ENCODE data around the gene MLYCD. TPM values are rescaled to one million over a fixed set of nuclear protein-coding genes. Genes with fewer than 3 reads are reported as not detected.

Gene MLYCD
- polyA plus RNA-seq, 1 donor: 5.2 TPM

GRCh38 chr16:83899978-83900377 is 1.1 kb downstream of the MLYCD start:
- no peak for DNase-seq

- no peak for DNase-seq
These were observed 1.7 kb downstream of the MLYCD start for GRCh38 chr16:83900571-83900970.

GRCh38 chr16:83901101-83901500 is 2.2 kb downstream of the MLYCD start:
- no peak for DNase-seq

- DNase-seq: peak; percentile 61
These were observed 4.8 kb downstream of the MLYCD start for GRCh38 chr16:83903751-83904150.

GRCh38 chr16:83906683-83907082 is 7.8 kb downstream of the MLYCD start:
- no peak for DNase-seq

- DNase-seq: no peak
These were observed 8.2 kb downstream of the MLYCD start for GRCh38 chr16:83907111-83907510.

GRCh38 chr16:83907631-83908250 is 8.8 kb downstream of the MLYCD start:
- no peak for DNase-seq

- no peak for DNase-seq
These were observed 9.9 kb downstream of the MLYCD start for GRCh38 chr16:83908798-83909197.

- DNase-seq: no peak
These were observed 12.4 kb downstream of the MLYCD start for GRCh38 chr16:83911290-83911689.

GRCh38 chr16:83912519-83913244 is 13.8 kb downstream of the MLYCD start:
- no peak for DNase-seq

- peak; percentile 38 for DNase-seq
These were observed 14.3 kb downstream of the MLYCD start for GRCh38 chr16:83913245-83913633.

GRCh38 chr16:83914091-83914710 is 15.3 kb downstream of the MLYCD start:
- no peak for DNase-seq

- DNase-seq: no peak
These were observed 16.2 kb downstream of the MLYCD start for GRCh38 chr16:83915081-83915480.

GRCh38 chr16:83915491-83915890 is 16.6 kb downstream of the MLYCD start:
- DNase-seq: no peak

- DNase-seq: no peak
These were observed 18.5 kb downstream of the MLYCD start for GRCh38 chr16:83917152-83918120.

GRCh38 chr16:83920894-83921491 is 22.1 kb downstream of the MLYCD start:
- DNase-seq: no peak

- no peak for DNase-seq
These were observed 24.9 kb downstream of the MLYCD start for GRCh38 chr16:83923581-83924365.

- no peak for DNase-seq
These were observed 25.8 kb downstream of the MLYCD start for GRCh38 chr16:83924686-83925085.

GRCh38 chr16:83925095-83925905 is 26.4 kb downstream of the MLYCD start:
- DNase-seq: no peak

GRCh38 chr16:83925957-83926725 is 27.2 kb downstream of the MLYCD start:
- DNase-seq: no peak
